ENCODE measurements around the gene MCMBP. TPM values are rescaled to one million over a fixed set of nuclear protein-coding genes. Genes with fewer than 3 reads are reported as not detected.

MCMBP gene
- polyA plus RNA-seq, 1 of the 3 experiments (the other 2 are of a cell fraction): 33.1 TPM

DNA sequence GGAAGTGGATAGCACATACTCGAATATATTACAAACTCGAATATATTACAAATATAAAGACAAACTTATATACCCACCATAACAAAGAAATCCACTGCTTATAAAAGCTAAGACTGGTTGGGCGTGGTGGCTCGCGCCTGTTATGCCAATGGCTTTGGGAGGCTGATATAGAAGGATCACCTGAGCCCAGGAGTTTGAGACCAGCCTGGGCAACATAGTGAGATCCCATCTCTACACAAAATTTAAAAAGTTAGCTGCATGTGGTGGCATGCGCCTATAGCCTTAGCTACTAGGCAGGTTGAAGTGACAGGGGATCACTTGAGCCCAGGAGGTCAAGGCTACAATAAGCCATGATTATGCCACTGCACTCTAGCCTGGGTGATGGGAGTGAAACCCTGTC lies 20.4 kb downstream of the MCMBP start:
- 93% methylated on average over 6 of the region's 6 CpGs for WGBS (ENCODE audit: low lambda C conversion rate)
- H3K36me3 ChIP-seq (replicated peaks in 1 of 2; ENCODE audit: control insufficient read depth in 1 of 2, insufficient read depth in 2 of 2, low read length in 1 of 2): peaks cover 44 to 71% of the 10 kb centered on the region in 2 experiments
- CTCF ChIA-PET: interaction anchor here (1.3 to 14.5 kb wide), 2 partner anchors 100 to 166 kb away, joined by 4 to 156 read pairs; no protein-coding TSS in a partner anchor

More for the DNA sequence above, 20.4 kb downstream of the MCMBP start:
- Histone ChIP-seq H3K9me2 (no peaks in the 10 kb centered on the region), H3F3A (replicated peaks; ENCODE audit: insufficient read depth) (peaks cover 9% of the 10 kb centered on the region), H3K9ac (no peak overlapping the region), H3K4me2 (no peak overlapping the region), H2AFZ (ENCODE audit: low read depth) (no peak overlapping the region), H3K9me3 (no peaks in the 10 kb centered on the region), H4K20me1 (ENCODE audit: insufficient read depth) (no peaks in the 10 kb centered on the region), H3K79me2 (ENCODE audit: insufficient read depth) (peaks cover 62% of the 10 kb centered on the region), H3K4me1 (ENCODE audit: control insufficient read depth in 1 of 2, insufficient read depth in 2 of 2, low read depth in 1 of 2, low read length in 1 of 2) (0 out of 4 replicates have a peak, but pooled peaks cover 0 to 18% of the 10 kb centered on the region in 2 experiments), H3K4me3 (ENCODE audit: low read depth in 2 of 2, low read length in 1 of 2) (no peak overlapping the region), H3K27me3 (ENCODE audit: insufficient read depth) (no peaks in the 10 kb centered on the region), H3K27ac (ENCODE audit: low read depth in 2 of 2, low read length in 1 of 2) (no peak overlapping the region)
- POLR2A ChIA-PET: no interaction called here
- no peak for TF ChIP-seq EP300 (IDR thresholded peaks at IDR 0.05; ENCODE audit: borderline replicate concordance in 1 of 2, low read depth in 1 of 2, low read length in 1 of 2)
- TF ChIP-seq RAD21 (IDR thresholded peaks at IDR 0.05; ENCODE audit: low read length): no peak
- TF ChIP-seq JUND (IDR thresholded peaks at IDR 0.05): no peak
- TF ChIP-seq, protein P1, sequence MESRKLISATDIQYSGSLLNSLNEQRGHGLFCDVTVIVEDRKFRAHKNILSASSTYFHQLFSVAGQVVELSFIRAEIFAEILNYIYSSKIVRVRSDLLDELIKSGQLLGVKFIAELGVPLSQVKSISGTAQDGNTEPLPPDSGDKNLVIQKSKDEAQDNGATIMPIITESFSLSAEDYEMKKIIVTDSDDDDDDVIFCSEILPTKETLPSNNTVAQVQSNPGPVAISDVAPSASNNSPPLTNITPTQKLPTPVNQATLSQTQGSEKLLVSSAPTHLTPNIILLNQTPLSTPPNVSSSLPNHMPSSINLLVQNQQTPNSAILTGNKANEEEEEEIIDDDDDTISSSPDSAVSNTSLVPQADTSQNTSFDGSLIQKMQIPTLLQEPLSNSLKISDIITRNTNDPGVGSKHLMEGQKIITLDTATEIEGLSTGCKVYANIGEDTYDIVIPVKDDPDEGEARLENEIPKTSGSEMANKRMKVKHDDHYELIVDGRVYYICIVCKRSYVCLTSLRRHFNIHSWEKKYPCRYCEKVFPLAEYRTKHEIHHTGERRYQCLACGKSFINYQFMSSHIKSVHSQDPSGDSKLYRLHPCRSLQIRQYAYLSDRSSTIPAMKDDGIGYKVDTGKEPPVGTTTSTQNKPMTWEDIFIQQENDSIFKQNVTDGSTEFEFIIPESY (IDR thresholded peaks at IDR 0.05; ENCODE audit: borderline replicate concordance, low read depth): no peak
- TF ChIP-seq SIN3A (IDR thresholded peaks at IDR 0.05; ENCODE audit: borderline replicate concordance, low read depth, low read length): no peak
- TF ChIP-seq, protein P2, sequence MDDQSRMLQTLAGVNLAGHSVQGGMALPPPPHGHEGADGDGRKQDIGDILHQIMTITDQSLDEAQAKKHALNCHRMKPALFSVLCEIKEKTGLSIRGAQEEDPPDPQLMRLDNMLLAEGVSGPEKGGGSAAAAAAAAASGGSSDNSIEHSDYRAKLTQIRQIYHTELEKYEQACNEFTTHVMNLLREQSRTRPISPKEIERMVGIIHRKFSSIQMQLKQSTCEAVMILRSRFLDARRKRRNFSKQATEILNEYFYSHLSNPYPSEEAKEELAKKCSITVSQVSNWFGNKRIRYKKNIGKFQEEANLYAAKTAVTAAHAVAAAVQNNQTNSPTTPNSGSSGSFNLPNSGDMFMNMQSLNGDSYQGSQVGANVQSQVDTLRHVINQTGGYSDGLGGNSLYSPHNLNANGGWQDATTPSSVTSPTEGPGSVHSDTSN (IDR thresholded peaks at IDR 0.05): no peak
- TF ChIP-seq, protein P3, sequence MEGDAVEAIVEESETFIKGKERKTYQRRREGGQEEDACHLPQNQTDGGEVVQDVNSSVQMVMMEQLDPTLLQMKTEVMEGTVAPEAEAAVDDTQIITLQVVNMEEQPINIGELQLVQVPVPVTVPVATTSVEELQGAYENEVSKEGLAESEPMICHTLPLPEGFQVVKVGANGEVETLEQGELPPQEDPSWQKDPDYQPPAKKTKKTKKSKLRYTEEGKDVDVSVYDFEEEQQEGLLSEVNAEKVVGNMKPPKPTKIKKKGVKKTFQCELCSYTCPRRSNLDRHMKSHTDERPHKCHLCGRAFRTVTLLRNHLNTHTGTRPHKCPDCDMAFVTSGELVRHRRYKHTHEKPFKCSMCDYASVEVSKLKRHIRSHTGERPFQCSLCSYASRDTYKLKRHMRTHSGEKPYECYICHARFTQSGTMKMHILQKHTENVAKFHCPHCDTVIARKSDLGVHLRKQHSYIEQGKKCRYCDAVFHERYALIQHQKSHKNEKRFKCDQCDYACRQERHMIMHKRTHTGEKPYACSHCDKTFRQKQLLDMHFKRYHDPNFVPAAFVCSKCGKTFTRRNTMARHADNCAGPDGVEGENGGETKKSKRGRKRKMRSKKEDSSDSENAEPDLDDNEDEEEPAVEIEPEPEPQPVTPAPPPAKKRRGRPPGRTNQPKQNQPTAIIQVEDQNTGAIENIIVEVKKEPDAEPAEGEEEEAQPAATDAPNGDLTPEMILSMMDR (IDR thresholded peaks at IDR 0.05): no peak
- no peak for TF ChIP-seq RCOR1 (IDR thresholded peaks at IDR 0.05; ENCODE audit: low read length)
- TF ChIP-seq FOSL2 (IDR thresholded peaks at IDR 0.05; ENCODE audit: borderline replicate concordance, low read depth): no peak
- TF ChIP-seq EZH2phosphoT487 (IDR thresholded peaks at IDR 0.05; ENCODE audit: borderline replicate concordance, low read depth): no peak
- TF ChIP-seq TEAD4 (IDR thresholded peaks at IDR 0.05; ENCODE audit: borderline replicate concordance, insufficient read depth): no peak
- TF ChIP-seq, protein P4, sequence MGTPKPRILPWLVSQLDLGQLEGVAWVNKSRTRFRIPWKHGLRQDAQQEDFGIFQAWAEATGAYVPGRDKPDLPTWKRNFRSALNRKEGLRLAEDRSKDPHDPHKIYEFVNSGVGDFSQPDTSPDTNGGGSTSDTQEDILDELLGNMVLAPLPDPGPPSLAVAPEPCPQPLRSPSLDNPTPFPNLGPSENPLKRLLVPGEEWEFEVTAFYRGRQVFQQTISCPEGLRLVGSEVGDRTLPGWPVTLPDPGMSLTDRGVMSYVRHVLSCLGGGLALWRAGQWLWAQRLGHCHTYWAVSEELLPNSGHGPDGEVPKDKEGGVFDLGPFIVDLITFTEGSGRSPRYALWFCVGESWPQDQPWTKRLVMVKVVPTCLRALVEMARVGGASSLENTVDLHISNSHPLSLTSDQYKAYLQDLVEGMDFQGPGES (IDR thresholded peaks at IDR 0.05; ENCODE audit: low read depth, low read length): no peak
- TF ChIP-seq, protein P5, sequence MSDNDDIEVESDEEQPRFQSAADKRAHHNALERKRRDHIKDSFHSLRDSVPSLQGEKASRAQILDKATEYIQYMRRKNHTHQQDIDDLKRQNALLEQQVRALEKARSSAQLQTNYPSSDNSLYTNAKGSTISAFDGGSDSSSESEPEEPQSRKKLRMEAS (IDR thresholded peaks at IDR 0.05; ENCODE audit: low read depth): no peak
- no peak for TF ChIP-seq CHD2 (IDR thresholded peaks at IDR 0.05; ENCODE audit: low read length, partially characterized antibody)
- TF ChIP-seq MEF2A (IDR thresholded peaks at IDR 0.05; ENCODE audit: borderline replicate concordance, low read depth): no peak
- TF ChIP-seq MXI1 (IDR thresholded peaks at IDR 0.05; ENCODE audit: low read depth, low read length): no peak
- TF ChIP-seq, protein P6, sequence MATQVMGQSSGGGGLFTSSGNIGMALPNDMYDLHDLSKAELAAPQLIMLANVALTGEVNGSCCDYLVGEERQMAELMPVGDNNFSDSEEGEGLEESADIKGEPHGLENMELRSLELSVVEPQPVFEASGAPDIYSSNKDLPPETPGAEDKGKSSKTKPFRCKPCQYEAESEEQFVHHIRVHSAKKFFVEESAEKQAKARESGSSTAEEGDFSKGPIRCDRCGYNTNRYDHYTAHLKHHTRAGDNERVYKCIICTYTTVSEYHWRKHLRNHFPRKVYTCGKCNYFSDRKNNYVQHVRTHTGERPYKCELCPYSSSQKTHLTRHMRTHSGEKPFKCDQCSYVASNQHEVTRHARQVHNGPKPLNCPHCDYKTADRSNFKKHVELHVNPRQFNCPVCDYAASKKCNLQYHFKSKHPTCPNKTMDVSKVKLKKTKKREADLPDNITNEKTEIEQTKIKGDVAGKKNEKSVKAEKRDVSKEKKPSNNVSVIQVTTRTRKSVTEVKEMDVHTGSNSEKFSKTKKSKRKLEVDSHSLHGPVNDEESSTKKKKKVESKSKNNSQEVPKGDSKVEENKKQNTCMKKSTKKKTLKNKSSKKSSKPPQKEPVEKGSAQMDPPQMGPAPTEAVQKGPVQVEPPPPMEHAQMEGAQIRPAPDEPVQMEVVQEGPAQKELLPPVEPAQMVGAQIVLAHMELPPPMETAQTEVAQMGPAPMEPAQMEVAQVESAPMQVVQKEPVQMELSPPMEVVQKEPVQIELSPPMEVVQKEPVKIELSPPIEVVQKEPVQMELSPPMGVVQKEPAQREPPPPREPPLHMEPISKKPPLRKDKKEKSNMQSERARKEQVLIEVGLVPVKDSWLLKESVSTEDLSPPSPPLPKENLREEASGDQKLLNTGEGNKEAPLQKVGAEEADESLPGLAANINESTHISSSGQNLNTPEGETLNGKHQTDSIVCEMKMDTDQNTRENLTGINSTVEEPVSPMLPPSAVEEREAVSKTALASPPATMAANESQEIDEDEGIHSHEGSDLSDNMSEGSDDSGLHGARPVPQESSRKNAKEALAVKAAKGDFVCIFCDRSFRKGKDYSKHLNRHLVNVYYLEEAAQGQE (IDR thresholded peaks at IDR 0.05; ENCODE audit: low read depth, low read length): no peak
- DNase-seq: no peak

Measured in SK-N-SH (cell line).